Esophagus mucosa (tissue), 1 donor: ENCODE results near the gene PSEN1. TPM values are rescaled to one million over a fixed set of nuclear protein-coding genes. Genes with fewer than 3 reads are reported as not detected.
"Not testable (repeated sequence)": the region's sequence is repeated elsewhere in the genome, so short reads cannot be mapped to it uniquely, and the experiment has no call there.

ENCODE experiments used
- ATAC-seq: fragments of 200-7000 bp; cut with Tn5 transposase; one replicate; pipeline ENCODE4 v1.9.1; 2020
- total RNA-seq: library from RNA; stranded (reverse); gene quantifications from one replicate; pipeline ENCODE4 v1.2.4, GENCODE V29; 2023
- donor health status: DM: yes; HTN: yes; CAD: no.

PSEN1 gene
- total RNA-seq, 1 donor from 2014 or later, result 48.3 TPM

DNA sequence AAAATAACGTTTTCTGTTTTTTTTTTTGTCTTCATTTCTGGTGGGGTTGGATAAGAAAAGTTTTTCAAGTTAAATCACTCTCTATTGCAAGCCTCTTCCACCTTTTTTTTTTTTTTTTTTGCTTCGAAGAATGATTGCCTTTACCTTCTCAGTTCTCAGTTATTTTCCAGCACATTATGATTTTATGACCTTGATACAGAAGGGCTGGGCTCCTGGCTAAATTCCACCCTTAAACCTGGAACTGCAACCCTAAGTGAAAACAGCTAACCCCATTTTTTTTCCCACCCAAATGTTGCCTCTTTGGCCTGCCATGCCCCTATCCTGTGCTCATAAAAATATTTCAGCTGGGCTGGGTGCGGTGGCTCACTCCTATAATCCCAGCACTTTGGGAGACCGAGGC, 31.4 kb downstream of the PSEN1 start:
- no peak for ATAC-seq

DNA sequence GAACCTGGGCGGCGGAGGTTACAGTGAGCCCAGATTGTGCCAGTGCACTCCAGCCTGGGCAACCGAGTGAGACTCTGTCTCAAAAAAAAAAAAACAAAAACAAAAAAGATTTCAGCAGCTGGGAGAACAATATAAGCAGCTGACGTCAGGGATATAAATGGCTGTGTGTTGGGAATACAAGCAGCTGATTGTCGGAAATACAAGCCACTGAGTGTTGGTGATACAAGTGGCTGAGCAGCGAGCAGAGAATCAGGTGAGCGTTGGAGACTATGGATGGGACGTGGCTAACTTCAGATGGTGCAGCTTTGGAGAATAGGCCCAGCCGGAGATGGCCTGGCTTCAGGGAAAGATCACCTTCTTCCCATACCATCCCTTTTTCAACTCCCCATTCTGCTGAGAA, 32.0 kb downstream of the PSEN1 start:
- no peak for ATAC-seq

DNA sequence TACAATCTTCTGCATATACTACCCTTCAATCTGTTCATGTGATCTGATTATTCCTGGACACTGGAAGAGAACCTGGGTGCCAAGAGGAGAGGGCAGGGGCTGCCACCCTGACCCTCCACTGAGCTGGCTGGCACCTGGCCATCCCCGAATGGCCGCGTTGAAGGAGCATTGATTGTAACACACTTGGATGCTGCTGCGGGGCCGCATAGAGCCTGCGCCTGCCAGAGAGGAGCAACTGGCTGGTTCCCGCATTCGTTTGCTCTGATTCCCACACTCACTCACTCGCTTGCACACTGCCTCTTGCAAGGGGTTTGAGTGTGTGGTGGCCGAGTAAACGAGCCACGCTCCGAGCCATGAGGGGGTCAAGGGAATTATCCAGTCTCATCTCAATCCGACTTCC, 32.4 kb downstream of the PSEN1 start:
- ATAC-seq, result no peak

DNA sequence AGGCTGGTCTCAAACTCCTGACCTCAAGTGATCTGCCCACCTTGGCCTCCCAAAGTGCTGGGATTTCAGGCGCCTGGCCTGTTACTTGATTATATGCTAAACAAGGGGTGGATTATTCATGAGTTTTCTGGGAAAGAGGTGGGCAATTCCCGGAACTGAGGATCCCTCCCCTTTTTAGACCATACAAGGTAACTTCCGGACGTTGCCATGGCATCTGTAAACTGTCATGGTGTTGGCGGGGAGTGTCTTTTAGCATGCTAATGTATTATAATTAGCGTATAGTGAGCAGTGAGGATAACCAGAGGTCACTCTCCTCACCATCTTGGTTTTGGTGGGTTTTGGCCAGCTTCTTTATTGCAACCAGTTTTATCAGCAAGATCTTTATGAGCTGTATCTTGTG, 33.5 kb downstream of the PSEN1 start:
- ATAC-seq, result not testable (repeated sequence)

DNA sequence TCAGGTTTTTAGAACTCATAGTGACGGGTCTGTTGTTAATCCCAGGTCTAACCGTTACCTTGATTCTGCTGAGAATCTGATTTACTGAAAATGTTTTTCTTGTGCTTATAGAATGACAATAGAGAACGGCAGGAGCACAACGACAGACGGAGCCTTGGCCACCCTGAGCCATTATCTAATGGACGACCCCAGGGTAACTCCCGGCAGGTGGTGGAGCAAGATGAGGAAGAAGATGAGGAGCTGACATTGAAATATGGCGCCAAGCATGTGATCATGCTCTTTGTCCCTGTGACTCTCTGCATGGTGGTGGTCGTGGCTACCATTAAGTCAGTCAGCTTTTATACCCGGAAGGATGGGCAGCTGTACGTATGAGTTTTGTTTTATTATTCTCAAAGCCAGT, 34.4 kb downstream of the PSEN1 start:
- no peak for ATAC-seq

DNA sequence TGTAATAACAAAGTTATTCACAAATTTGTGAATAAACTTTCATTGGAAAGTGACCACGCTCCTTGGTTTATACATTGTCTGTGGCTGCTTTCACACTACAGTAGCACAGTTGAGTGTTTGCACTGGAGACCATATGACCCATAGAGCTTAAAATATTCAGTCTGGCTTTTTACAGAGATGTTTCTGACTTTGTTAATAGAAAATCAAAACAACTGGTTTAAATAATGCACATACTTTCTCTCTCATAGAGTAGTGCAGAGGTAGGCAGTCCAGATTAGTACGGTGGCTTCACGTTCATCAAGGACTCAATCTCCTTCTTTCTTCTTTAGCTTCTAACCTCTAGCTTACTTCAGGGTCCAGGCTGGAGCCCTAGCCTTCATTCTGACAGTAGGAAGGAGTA, 36.2 kb downstream of the PSEN1 start:
- ATAC-seq, result no peak

DNA sequence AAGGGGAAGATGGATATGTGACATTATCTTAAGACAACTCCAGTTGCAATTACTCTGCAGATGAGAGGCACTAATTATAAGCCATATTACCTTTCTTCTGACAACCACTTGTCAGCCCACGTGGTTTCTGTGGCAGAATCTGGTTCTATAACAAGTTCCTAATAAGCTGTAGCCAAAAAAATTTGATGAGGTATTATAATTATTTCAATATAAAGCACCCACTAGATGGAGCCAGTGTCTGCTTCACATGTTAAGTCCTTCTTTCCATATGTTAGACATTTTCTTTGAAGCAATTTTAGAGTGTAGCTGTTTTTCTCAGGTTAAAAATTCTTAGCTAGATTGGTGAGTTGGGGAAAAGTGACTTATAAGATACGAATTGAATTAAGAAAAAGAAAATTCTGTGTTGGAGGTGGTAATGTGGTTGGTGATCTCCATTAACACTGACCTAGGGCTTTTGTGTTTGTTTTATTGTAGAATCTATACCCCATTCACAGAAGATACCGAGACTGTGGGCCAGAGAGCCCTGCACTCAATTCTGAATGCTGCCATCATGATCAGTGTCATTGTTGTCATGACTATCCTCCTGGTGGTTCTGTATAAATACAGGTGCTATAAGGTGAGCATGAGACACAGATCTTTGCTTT, 36.9 kb downstream of the PSEN1 start:
- peak; percentile 53 for ATAC-seq

DNA sequence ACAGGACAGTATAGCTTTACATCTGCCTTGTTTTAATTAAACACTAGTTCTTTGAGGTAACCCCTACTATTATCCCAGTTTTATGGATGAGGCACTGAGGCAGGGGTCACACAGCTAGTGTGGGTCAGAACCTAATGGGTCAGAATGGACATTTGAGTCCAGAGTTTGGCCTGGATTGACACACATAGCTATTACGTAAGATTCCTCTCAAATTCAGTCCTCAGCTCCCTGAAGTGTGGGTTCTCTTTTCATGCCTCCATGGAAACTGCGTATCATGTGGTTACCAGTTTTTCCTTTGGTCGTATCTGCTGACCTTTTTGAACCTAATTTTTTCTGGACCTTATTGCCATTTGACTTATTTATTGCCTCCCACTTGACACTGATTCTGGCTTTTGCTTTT, 40.4 kb downstream of the PSEN1 start:
- no peak for ATAC-seq

DNA sequence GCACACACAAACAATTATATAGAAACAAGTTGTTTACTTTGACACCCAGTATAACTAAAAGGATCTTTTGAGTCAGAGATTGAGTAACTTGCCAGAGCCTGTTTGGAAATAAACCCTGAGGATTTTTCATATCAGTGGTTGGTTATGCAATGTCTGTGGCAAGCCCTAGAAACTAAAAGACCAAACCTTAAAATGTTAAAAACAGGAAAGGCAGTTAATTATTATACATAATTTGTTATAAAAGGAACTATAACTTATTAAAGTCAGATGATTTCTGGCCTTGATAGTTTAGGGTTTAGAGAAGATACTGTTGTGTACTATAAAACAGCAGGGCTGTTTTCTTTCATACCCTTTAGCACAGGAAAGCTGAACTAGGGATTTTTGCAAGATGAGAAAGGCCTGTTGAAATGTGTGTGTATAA, 44.1 kb downstream of the PSEN1 start:
- peak; percentile 87 for ATAC-seq

DNA sequence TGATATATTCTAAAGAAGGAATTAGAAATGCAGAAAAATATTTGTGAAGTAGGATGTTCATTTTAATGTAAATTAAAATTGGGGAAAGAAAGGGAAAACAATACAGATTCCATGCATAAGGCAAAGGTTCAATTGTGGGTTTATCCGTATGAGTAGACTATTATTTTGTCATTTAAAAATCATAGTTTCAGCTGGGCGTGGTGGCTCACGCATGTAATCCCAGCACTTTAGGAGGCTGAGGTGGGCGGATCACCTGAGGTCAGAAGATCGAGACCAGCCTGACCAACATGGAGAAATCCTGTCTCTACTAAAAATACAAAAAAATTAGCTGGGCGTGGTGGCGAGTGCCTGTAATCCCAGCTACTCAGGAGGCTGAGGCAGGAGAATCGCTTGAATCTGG, 44.7 kb downstream of the PSEN1 start:
- not testable (repeated sequence) for ATAC-seq

DNA sequence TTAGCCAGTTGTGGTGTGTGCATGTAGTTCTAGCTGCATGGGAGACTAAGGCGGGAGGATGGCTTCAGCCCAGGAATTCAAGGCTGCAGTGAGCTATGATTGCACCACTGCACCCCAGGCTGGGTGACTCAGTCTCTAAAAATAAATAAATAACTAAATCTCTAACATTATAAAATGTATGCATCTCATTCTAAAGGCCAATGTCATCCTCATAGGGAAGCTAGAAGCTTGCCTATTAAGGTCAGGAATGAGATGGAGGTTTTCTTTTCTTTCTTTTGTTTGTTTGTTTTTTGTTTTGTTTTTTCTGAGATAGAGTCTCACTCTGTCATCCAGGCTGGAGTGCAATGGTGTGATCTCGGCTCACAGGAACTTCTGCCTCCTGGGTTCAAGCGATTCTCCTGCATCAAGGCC, 52.2 kb downstream of the PSEN1 start:
- peak; percentile 36 for ATAC-seq

DNA sequence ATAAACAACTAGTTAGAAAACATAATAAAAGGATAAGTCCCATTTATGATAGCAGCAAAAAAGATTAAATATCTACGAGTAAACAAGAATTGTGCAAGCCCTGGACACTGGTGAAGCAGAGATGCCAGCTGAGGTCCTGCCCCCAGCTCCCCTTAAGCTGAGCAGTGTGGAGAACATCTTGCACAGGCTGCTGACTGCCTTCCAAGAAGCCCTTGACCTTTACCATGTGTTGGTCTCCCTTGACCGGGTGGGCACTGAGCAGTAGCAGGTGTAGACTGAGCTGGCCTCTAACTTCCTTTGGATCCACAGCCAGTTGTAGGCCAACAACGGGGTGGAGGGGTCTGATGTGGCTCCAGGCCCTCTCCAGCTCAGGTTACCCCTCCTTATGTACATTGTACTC, 53.3 kb downstream of the PSEN1 start:
- ATAC-seq, result no peak

DNA sequence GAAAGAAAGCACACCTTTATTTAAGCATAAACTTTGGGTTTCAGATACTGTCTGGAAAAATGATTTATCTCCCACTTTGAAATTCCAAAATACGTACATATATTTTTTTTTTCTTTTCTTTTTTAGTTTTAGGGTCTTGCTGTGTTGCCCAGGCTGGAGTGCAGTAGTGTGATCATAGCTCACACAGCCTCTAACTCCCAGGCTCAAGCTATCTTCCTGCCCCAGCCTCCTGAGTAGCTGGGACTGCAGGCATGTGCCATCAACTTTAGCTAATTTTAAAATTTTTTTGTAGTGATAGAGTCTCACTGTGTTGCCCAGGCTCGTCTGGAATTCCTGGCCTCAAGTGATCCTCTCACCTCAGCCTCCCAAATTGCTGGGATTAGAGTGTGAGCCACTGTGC, 55.1 kb downstream of the PSEN1 start:
- ATAC-seq, result no peak

DNA sequence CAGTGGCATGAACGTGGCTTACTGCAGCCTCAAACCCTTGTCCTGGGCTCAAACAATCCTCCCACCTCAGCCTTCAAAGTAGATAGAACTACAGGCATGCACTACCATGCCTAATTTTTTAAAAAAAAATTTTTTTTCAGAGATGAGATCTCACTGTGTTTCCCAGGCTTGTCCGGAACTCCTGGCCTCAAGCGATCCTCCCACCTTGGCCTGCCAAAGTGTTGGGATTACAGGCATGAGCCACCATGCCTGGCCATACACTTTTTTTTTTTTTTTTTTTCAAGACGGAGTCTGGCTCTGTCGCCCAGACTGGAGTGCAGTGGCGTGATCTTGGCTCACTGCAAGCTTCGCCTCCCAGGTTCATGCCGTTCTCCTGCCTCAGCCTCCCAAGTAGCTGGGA, 58.0 kb downstream of the PSEN1 start:
- not testable (repeated sequence) for ATAC-seq

DNA sequence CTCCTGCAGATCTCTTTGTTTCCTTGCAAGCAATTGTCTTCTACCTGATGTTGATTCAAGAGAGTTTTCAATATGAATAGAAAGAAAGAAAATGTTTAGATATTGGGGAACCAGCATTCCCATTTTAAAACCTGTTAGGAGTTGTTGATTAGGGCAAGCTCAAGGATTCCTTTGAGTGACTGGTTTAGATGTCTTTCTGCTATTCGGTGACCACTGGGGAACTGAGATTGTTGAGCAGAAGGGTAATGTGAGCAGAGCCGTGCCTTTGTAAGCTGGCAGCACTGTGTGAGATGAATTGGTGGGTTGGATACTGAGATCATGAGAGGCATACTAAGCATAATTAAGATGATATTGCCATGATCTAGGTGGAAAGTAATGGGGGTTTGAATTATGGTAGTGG, 61.9 kb downstream of the PSEN1 start:
- ATAC-seq, result no peak

DNA sequence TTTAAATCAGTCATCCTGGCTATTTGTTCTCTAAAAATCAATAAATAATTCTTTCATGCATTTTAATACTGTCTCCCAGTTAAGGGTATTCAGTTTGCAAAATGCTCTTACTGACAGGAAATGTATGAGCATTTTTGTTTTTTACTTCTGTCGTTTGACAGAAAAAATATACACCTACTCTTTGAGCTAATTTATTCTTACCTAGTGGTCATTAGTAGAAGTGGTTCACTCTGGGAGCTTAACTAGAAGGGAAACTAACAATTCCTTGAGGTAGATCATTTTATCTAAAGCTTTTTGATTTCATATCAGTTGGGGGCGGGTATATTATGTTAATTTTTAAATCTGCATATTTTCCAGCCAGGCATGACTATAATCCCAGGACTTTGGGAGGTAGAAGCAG, 67.2 kb downstream of the PSEN1 start:
- ATAC-seq, result no peak

DNA sequence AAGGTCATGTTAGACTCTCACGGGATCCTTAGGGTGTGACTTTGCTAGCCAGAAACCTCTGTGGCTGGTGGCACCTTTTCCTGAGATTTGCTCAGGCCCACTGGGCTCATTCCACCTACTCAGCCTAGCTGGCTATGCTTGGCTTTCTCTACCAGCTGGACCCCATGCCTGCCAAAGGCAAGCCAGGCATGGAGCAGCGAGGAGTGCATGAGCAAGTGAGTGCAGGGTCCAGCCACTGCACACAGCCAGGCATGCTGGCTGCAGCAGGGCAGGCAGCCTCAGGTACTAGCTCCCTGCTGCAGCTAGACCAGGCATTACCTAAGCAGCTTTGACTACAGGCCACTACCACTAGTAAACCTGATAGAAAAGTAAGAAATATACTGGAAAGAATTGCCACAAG, 71.3 kb downstream of the PSEN1 start:
- no peak for ATAC-seq

DNA sequence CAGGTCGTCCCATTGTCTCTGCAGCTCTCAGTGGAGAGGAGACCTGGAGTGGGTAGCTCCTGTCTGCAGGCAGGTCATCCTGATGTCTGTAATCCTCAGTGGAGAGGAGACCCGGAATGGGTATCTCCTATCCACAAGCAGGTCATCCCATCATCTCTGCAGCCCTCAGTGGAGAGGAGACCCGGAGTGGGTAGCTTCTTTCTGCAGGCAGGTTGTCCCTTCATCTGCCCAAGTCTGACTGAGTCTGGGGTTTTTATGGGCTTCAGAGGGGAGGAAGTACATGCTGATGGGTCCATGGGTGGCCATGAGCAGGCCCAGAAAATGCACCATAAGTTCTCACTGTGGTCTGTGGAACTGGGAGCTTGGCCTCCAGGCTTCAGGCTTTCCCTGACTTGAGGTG, 72.1 kb downstream of the PSEN1 start:
- no peak for ATAC-seq

DNA sequence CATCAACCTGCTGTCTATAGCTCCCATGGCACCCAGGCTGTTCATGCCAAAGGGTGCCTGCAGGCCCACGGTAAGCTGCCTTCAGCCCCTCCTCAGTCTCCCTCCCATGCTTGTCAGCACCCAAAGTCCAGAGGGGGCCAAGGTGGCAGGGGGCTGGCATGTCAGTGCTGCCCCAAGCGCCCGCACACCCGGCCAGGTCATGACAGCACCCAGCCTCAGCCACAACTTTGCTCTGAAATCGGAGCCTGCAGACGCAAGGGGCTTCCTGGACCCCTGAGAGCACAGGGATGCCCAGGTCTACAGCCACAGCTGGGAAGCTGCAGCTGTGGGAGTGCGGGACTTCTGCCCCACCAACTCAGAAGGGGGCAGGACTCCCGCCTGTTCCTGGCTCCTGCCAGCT, 72.5 kb downstream of the PSEN1 start:
- ATAC-seq, result no peak

DNA sequence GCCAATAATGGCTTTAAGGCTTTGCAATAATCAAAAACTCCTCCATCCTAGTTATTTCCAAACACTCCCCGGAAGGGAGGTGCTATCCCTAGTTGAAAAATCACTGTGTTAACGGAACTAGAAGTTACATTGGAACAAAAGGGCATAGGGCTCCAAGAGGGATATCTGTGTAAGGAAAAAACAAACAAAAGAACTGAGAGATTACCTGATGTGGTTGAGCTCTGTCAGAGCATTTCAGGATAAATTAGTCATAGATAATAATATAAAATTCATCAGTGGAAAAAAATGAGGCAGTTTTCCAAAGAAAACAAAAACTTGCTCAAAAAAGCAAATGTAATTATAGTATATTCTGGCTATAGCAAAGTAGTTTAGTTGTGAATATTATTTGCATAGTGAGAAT, 73.6 kb downstream of the PSEN1 start:
- no peak for ATAC-seq

DNA sequence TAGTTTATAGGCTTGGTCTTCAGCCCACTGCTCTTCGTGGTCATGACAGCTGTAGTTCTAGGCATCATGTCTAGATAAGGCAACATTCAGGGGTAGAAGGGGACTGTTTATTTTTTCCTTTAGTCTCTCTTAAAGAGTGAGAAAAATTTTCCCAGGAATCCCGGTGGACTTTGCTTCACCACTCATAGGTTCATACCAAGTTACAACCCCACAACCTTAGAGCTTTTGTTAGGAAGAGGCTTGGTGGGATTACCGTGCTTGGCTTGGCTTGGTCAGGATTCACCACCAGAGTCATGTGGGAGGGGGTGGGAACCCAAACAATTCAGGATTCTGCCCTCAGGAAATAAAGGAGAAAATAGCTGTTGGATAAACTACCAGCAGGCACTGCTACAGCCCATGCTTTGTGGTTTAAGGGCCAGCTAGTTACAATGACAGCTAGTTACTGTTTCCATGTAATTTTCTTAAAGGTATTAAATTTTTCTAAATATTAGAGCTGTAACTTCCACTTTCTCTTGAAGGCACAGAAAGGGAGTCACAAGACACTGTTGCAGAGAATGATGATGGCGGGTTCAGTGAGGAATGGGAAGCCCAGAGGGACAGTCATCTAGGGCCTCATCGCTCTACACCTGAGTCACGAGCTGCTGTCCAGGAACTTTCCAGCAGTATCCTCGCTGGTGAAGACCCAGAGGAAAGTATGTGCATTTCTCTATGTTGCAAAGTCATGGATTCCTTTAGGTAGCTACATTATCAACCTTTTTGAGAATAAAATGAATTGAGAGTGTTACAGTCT, 75.1 kb downstream of the PSEN1 start:
- no peak for ATAC-seq

DNA sequence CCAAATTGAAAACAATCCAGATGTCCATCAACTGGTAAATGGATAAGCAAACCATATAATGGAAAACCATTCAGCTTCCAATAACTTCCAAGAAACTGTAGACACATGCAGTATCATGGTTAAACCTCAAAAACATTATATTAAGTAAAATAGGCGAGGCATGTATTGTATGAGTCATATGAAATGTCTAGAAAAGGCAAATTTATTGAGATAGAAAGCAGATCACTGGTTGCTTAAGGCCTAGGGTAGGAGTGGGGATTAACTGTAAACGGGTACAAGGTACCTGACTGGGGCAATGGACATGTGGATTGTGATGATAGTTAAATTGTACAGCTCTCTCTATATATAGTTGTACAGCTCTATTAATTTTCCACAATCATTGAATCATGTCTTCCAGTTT, 79.7 kb downstream of the PSEN1 start:
- no peak for ATAC-seq

DNA sequence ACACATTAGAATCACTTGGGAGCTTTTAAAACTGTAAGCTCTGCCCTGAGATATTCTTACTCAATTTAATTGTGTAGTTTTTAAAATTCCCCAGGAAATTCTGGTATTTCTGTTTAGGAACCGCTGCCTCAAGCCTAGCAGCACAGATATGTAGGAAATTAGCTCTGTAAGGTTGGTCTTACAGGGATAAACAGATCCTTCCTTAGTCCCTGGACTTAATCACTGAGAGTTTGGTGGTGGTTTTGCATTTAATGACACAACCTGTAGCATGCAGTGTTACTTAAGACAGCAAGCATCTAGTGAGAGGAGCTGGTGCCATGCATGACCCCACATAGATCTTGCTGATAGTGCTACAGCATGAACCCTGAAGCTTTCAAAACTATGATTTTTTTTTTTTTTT, 81.1 kb downstream of the PSEN1 start:
- no peak for ATAC-seq

DNA sequence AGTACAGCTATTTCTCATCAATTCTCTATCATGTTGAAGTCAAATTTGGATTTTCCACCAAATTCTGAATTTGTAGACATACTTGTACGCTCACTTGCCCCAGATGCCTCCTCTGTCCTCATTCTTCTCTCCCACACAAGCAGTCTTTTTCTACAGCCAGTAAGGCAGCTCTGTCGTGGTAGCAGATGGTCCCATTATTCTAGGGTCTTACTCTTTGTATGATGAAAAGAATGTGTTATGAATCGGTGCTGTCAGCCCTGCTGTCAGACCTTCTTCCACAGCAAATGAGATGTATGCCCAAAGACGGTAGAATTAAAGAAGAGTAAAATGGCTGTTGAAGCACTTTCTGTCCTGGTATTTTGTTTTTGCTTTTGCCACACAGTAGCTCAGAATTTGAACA, 83.8 kb downstream of the PSEN1 start:
- ATAC-seq, result no peak

DNA sequence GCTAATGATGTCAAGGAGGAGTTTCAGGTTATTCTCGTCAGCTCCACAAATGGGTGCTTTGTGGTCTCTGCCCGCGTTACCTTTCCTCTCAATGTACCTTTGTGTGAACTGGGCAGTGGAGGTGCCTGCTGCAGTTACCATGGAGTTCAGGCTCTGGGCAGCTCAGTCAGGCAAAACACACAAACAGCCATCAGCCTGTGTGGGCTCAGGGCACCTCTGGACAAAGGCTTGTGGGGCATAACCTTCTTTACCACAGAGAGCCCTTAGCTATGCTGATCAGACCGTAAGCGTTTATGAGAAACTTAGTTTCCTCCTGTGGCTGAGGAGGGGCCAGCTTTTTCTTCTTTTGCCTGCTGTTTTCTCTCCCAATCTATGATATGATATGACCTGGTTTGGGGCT, 84.3 kb downstream of the PSEN1 start:
- ATAC-seq, result no peak
